ENCODE results near the gene LAP3.

DNA sequence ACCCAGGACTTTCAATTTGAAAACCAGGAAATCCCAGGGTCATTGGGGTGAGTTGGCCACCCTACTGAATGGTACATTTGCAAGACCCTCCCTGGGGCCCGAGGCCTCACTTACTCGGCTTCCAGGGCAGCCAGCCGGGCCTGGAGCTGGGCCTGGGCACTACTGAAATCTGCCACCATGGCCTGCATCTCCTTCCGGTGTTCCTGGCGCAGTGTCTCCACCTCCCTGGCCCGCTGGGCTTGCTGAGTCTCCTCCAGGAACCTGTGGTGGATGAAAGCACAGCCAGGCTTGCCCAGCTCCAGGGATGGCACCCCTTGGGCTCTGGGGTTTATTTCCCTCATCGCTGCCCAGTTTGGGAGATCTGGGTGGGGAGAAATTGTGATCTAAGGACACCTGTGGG, 62.1 kb downstream of the LAP3 start:
- TF ChIP-seq, protein P1, sequence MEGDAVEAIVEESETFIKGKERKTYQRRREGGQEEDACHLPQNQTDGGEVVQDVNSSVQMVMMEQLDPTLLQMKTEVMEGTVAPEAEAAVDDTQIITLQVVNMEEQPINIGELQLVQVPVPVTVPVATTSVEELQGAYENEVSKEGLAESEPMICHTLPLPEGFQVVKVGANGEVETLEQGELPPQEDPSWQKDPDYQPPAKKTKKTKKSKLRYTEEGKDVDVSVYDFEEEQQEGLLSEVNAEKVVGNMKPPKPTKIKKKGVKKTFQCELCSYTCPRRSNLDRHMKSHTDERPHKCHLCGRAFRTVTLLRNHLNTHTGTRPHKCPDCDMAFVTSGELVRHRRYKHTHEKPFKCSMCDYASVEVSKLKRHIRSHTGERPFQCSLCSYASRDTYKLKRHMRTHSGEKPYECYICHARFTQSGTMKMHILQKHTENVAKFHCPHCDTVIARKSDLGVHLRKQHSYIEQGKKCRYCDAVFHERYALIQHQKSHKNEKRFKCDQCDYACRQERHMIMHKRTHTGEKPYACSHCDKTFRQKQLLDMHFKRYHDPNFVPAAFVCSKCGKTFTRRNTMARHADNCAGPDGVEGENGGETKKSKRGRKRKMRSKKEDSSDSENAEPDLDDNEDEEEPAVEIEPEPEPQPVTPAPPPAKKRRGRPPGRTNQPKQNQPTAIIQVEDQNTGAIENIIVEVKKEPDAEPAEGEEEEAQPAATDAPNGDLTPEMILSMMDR (conservative IDR thresholded peaks at IDR 0.05 in 1 of 2, IDR thresholded peaks at IDR 0.05 in 1 of 2; ENCODE audit: extremely low read depth in 1 of 2, insufficient read depth in 1 of 2, low read depth in 1 of 2, low read length in 2 of 2) = no peak
- no peak for TF ChIP-seq EZH2 (IDR thresholded peaks at IDR 0.05; ENCODE audit: borderline replicate concordance, low read length)

Measured in mammary epithelial cell (primary cell).